ENCODE data around the gene WDR19. TPM values are rescaled to one million over a fixed set of nuclear protein-coding genes. Genes with fewer than 3 reads are reported as not detected.
"Not testable (repeated sequence)": the region's sequence is repeated elsewhere in the genome, so short reads cannot be mapped to it uniquely, and the experiment has no call there.

Gene WDR19
- total RNA-seq, 2 experiments from 2014 or later = 12.9 to 18.9 TPM

DNA sequence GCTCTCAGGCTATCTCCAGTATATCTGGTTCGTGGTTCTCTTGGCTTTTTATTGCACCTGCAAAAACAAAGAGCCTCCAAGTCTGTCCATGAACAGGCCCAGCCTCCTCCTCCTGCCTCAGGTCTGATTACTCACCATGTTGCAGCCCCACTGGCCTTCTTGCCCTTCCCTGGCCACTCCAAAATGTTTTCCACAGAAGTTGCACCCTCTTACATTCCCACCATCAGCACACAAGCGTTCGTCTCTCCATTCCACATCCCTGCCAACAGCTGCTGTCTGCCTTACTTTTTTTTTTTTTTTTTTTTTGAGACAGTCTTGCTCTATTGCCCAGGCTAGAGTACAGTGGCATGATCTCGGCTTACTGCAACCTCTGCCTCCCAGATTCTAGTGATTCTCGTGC is 97.1 kb downstream of the WDR19 start:
- Mint-ChIP-seq H3K36me3 (ENCODE audit: low read depth) (peaks cover 13% of the 10 kb centered on the region), H3K27ac (no peak overlapping the region)
- intact Hi-C loops (cut with micrococcal nuclease) = no loop called here

DNA sequence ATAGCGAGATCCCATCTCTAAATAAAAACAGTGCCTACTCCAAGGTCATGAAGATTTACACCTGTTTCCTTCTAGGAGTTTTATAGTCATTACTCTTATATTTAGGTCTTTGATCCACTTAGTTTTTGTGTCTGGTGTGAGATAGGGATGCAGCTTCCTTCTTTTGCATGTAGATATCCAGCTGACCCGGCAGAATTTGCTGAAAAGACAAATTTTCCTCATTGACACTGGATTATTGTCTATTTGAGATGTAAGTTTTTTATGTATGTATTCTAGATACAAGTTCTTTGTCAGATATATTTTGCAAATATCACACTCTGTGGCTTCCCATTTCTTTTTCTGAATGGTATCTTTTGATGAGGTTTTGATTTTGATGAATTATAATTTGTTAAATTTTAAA is 98.4 kb downstream of the WDR19 start:
- CTCF ChIA-PET = no interaction called here
- H3K27ac Mint-ChIP-seq = no peak overlapping the region
- no peak overlapping the region for H3K4me3 Mint-ChIP-seq
- peaks cover 9% of the 10 kb centered on the region for H3K36me3 Mint-ChIP-seq (ENCODE audit: low read depth)
- no peaks in the 10 kb centered on the region for H3K9me3 Mint-ChIP-seq
- intact Hi-C loops (cut with micrococcal nuclease) = no loop called here
- H3K4me1 Mint-ChIP-seq (ENCODE audit: low read depth) = no peaks in the 10 kb centered on the region
- DNase-seq = no peak
- H3K27me3 Mint-ChIP-seq (ENCODE audit: low read depth) = no peaks in the 10 kb centered on the region

More for the DNA sequence above, 97.1 kb downstream of the WDR19 start:
- no peak for DNase-seq
- H3K4me3 Mint-ChIP-seq = no peak overlapping the region
- CTCF ChIA-PET = no interaction called here
- H3K9me3 Mint-ChIP-seq = no peaks in the 10 kb centered on the region
- H3K4me1 Mint-ChIP-seq (ENCODE audit: low read depth) = no peaks in the 10 kb centered on the region
- H3K27me3 Mint-ChIP-seq (ENCODE audit: low read depth) = no peaks in the 10 kb centered on the region

DNA sequence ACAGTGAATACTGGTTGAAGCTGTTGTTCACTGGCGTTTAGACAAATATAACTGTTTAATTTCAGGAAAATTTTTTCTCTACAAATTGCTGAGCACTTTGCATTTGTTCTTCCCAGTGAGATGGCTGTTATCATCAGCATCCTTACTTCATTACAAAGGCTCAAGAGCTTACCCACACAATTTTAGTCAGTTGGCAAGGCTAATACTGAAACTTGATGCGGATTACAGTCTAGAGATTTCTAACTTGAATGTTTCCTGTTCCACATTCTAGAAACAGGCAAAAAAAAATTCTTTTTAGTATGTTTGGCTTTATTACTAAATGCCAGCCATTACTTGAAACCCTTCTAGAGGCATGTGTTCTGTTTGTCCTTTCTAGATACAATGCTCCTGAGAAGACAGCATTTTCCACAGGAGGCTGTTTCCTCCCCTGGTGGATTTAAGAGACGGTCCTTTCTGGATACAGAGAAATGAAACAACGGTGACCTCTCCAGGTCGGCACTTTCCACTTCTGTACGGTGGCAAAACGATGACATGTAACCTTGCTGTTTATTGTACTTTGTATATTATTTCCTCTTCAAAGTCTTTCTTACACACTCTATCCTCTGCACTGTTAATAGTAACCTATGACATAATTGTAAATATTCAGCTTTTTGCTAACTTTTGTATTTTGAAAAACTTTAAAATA is 102.9 kb downstream of the WDR19 start:
- no peak for DNase-seq
- CTCF ChIA-PET = interaction anchor here (0.9 kb wide), 1 partner anchor 62 kb away, joined by 3 read pairs; no protein-coding TSS in a partner anchor
- Mint-ChIP-seq H3K27me3 (ENCODE audit: low read depth) (no peaks in the 10 kb centered on the region), H3K4me1 (ENCODE audit: low read depth) (no peaks in the 10 kb centered on the region), H3K27ac (no peak overlapping the region), H3K9me3 (no peaks in the 10 kb centered on the region), H3K36me3 (ENCODE audit: low read depth) (peaks cover 17% of the 10 kb centered on the region), H3K4me3 (no peak overlapping the region)
- intact Hi-C loops (cut with micrococcal nuclease) = no loop called here

DNA sequence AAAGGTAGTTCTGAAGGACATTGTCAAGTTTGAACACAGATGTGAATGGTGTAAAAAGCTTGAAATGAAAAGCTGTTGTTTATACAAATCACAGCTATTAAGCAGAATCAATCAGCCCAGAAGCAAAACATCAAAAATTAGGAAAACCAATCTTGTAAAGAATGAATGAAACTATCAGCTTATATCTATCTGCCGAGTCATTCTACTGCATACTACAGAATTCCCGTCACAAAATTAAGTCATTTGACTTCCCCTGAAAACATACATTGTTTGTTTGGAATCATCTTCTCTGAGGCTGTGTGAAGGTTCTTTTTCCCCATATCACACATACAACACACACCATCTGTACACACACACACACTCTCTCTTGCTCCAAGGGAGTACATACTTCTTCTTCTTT is 103.5 kb downstream of the WDR19 start:
- H3K9me3 Mint-ChIP-seq = no peaks in the 10 kb centered on the region
- intact Hi-C loops (cut with micrococcal nuclease) = no loop called here
- H3K27ac Mint-ChIP-seq = no peak overlapping the region

DNA sequence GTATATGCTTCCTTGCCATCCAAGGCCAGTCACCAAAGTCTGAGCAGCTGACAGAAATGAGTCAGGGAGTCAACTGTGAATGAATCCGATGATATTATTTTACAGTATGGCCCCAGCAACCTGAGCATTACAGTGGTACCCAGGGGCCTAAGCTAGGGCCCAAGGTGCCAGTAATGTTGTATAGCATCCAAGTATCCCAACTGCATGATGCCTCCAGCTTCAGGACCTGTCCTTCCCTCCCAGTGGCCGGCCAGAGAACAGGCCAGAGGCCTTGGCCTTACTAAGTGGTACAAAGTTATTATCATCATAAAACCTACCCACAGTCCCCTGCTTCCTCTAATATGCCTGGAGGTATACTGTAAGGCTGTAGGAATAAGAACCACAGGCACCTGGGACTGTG is 103.9 kb downstream of the WDR19 start:
- Mint-ChIP-seq H3K27ac (no peak overlapping the region), H3K36me3 (ENCODE audit: low read depth) (peaks cover 21% of the 10 kb centered on the region), H3K4me1 (ENCODE audit: low read depth) (no peaks in the 10 kb centered on the region), H3K27me3 (ENCODE audit: low read depth) (no peaks in the 10 kb centered on the region), H3K4me3 (no peak overlapping the region), H3K9me3 (no peaks in the 10 kb centered on the region)
- CTCF ChIA-PET = interaction anchor here (1.0 kb wide), 1 partner anchor 17 kb away, joined by 3 read pairs; no protein-coding TSS in a partner anchor
- DNase-seq = no peak
- intact Hi-C loops (cut with micrococcal nuclease) = no loop called here

More for the DNA sequence above, 103.5 kb downstream of the WDR19 start:
- CTCF ChIA-PET = interaction anchor here (1.0 kb wide), 1 partner anchor 17 kb away, joined by 3 read pairs; no protein-coding TSS in a partner anchor
- DNase-seq = no peak
- Mint-ChIP-seq H3K36me3 (ENCODE audit: low read depth) (peaks cover 19% of the 10 kb centered on the region), H3K4me1 (ENCODE audit: low read depth) (no peaks in the 10 kb centered on the region), H3K4me3 (no peak overlapping the region), H3K27me3 (ENCODE audit: low read depth) (no peaks in the 10 kb centered on the region)

DNA sequence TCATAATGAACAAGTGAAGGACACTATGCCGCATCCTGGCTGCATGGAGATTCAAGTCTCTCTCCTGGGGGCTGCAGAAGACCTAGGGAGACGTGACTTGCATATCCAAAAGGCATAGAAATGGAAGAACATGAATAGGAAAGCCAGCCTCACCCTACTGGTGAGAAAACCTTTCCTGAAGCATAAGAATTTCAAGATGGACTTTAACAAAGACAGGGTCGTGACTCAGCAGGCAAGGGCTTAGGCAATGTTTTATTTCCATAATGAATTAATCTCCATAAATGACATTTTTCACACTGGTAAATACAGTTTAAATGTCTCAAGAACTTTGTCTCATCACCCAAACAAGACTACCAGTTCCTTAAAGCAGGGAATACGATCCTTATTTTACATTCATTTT is 104.9 kb downstream of the WDR19 start:
- Mint-ChIP-seq H3K4me3 (no peak overlapping the region), H3K36me3 (ENCODE audit: low read depth) (peaks cover 27% of the 10 kb centered on the region), H3K27ac (no peak overlapping the region), H3K9me3 (no peaks in the 10 kb centered on the region), H3K4me1 (ENCODE audit: low read depth) (no peaks in the 10 kb centered on the region), H3K27me3 (ENCODE audit: low read depth) (no peaks in the 10 kb centered on the region)
- intact Hi-C loops (cut with micrococcal nuclease) = no loop called here
- CTCF ChIA-PET = interaction anchor here (0.5 kb wide), 1 partner anchor 321 kb away, joined by 3 read pairs; no protein-coding TSS in a partner anchor
- DNase-seq = no peak

DNA sequence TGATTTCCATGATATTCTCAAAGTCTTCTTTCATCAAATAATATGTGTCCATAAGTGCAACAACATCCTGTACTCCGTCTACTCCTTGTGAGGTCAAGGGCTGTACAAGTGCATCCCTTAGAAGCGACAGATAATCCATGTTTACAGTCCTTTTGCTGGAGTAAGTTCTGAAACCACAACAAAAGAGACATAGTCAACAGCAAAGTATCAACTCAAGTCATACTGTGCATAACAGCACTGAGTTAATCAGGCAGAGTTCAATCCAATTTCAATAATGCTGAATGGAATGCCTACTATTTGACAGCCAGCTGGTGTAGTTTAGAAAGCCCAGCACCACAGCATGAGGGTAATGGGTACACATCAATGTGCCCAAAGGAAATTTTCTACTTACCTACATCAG is 109.4 kb downstream of the WDR19 start:
- H3K36me3 Mint-ChIP-seq (ENCODE audit: low read depth) = peaks cover 39% of the 10 kb centered on the region

DNA sequence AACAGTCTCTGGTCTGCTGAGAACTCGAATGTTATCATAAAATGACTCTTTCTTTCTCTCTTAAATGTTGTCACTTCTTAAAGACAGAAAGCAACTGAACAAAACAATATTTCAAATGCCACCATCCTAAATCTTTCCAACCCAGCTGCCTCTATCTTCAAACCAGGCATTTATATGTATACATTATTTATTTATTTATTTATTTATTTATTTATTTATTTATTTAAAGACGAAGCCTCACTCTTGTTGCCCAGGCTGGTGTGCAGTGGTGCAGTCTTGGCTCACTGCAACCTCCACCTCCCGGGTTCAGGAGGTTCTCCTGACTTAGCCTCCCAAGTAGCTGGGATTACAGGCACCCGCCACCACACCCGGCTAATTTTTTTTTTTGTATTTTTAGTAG is 110.1 kb downstream of the WDR19 start:
- H3K9me3 Mint-ChIP-seq; H3K27me3 Mint-ChIP-seq (ENCODE audit: low read depth): not testable (repeated sequence)
- peaks cover 39% of the 10 kb centered on the region for H3K36me3 Mint-ChIP-seq (ENCODE audit: low read depth)

More for the DNA sequence above, 109.4 kb downstream of the WDR19 start:
- CTCF ChIA-PET = no interaction called here
- no peak overlapping the region for H3K4me3 Mint-ChIP-seq
- no peaks in the 10 kb centered on the region for H3K4me1 Mint-ChIP-seq (ENCODE audit: low read depth)
- intact Hi-C loops (cut with micrococcal nuclease) = no loop called here
- H3K27ac Mint-ChIP-seq = no peak overlapping the region
- no peak for DNase-seq
- H3K9me3 Mint-ChIP-seq = no peaks in the 10 kb centered on the region
- no peaks in the 10 kb centered on the region for H3K27me3 Mint-ChIP-seq (ENCODE audit: low read depth)

DNA sequence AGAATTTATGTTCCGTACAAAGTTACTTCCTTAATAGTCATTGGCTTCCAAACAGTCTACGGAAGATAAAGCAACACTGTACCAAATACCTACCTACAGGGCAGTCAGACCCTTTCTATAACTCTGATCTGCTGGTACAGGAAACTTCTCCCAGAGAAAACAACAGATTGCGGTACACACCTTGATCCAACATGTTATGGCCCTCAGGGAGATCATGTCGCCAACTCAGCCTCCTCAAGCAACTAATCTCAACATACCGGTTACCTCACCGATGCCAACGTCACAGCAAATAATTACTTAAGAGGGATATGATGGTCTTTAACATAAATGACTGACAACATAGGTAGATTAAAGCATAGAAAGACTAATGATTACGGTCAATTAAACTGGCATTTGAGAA is 113.5 kb downstream of the WDR19 start:
- H3K9me3 Mint-ChIP-seq = no peaks in the 10 kb centered on the region
- intact Hi-C loops (cut with micrococcal nuclease) = no loop called here
- H3K36me3 Mint-ChIP-seq (ENCODE audit: low read depth) = peaks cover 56% of the 10 kb centered on the region
- no peaks in the 10 kb centered on the region for H3K27me3 Mint-ChIP-seq (ENCODE audit: low read depth)
- no peak overlapping the region for H3K4me3 Mint-ChIP-seq
- H3K27ac Mint-ChIP-seq = no peak overlapping the region
- no peaks in the 10 kb centered on the region for H3K4me1 Mint-ChIP-seq (ENCODE audit: low read depth)
- no peak for DNase-seq
- CTCF ChIA-PET = no interaction called here

More for the DNA sequence above, 110.1 kb downstream of the WDR19 start:
- H3K4me1 Mint-ChIP-seq (ENCODE audit: low read depth); H3K4me3 Mint-ChIP-seq; intact Hi-C loops (cut with micrococcal nuclease); CTCF ChIA-PET; DNase-seq; H3K27ac Mint-ChIP-seq: not testable (repeated sequence)

DNA sequence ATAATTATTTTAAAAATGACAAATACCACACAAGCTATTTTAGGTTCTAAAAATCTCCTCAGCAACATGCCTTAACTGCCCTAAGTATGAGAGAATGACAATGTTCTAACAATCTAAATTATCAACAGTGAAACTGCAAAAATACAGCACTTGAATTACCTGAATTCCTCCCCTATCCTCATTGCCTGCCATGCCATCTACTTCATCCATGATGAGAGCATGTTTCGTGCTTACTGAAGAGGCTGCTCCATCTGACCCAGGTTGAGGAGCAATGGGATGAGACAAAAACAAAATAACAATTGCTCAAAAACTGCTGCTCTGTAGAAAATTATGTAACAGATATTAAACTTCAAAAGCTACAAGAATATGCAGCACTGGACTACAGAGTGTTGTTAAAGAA is 120.6 kb downstream of the WDR19 start:
- no peaks in the 10 kb centered on the region for H3K27me3 Mint-ChIP-seq (ENCODE audit: low read depth)
- intact Hi-C loops (cut with micrococcal nuclease) = loop anchor here (10.0 kb wide), 1 partner anchor 112 kb away; no protein-coding TSS in a partner anchor
- CTCF ChIA-PET = interaction anchor here (0.7 kb wide), 1 partner anchor 108 kb away, joined by 6 read pairs; no protein-coding TSS in a partner anchor
- no peaks in the 10 kb centered on the region for H3K9me3 Mint-ChIP-seq
- H3K27ac Mint-ChIP-seq = no peak overlapping the region
- DNase-seq = no peak
- peaks cover 56% of the 10 kb centered on the region for H3K36me3 Mint-ChIP-seq (ENCODE audit: low read depth)
- no peak overlapping the region for H3K4me3 Mint-ChIP-seq
- no peaks in the 10 kb centered on the region for H3K4me1 Mint-ChIP-seq (ENCODE audit: low read depth)

DNA sequence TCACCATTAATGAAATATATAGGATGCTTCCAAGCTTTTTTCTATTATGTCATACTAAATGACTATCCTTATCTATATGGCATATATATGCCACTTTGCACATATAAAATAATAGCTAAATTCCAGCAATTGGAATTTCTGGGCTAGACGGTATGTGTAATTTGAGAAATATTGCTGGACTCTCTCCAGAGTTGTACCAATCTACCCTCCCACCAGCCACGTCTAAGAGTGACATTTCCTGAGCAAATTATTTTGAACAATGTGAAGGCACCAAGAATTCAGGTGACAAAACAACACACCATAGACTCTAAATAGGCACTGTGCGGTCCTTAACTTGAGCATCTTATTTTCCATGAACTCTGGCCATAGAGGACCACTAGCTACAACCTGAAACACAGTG is 121.5 kb downstream of the WDR19 start:
- CTCF ChIA-PET = no interaction called here
- no peak overlapping the region for H3K27ac Mint-ChIP-seq

DNA sequence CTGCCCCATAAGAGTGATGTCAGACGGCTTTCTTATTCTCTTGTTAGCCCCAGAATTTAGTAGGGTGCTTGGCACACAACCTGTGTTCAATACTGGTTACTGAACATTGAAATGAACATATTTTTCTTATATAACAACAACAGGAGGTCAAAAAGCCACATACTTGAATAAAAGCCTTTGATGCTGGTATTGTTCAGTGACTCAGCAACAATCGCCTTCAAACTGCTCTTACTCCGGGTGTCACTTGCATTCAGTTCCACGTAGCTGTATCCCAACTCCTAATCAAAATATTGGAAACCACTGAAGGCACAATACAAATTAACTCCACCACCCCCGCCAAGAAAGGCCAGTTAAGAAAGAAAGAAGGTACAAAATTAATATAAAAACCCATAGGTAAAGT is 122.3 kb downstream of the WDR19 start:
- no peaks in the 10 kb centered on the region for H3K9me3 Mint-ChIP-seq
- no peaks in the 10 kb centered on the region for H3K4me1 Mint-ChIP-seq (ENCODE audit: low read depth)
- H3K27me3 Mint-ChIP-seq (ENCODE audit: low read depth) = no peaks in the 10 kb centered on the region
- H3K4me3 Mint-ChIP-seq = no peak overlapping the region
- no peak overlapping the region for H3K27ac Mint-ChIP-seq
- intact Hi-C loops (cut with micrococcal nuclease) = loop anchor here (10.0 kb wide), 1 partner anchor 110 kb away; no protein-coding TSS in a partner anchor
- DNase-seq = no peak
- peaks cover 52% of the 10 kb centered on the region for H3K36me3 Mint-ChIP-seq (ENCODE audit: low read depth)
- CTCF ChIA-PET = no interaction called here

More for the DNA sequence above, 121.5 kb downstream of the WDR19 start:
- Mint-ChIP-seq H3K4me3 (no peak overlapping the region), H3K27me3 (ENCODE audit: low read depth) (no peaks in the 10 kb centered on the region), H3K9me3 (no peaks in the 10 kb centered on the region), H3K4me1 (ENCODE audit: low read depth) (no peaks in the 10 kb centered on the region), H3K36me3 (ENCODE audit: low read depth) (peaks cover 55% of the 10 kb centered on the region)
- intact Hi-C loops (cut with micrococcal nuclease) = loop anchor here (10.0 kb wide), 1 partner anchor 111 kb away; no protein-coding TSS in a partner anchor
- DNase-seq = no peak
